GM12873 (cell line): Measurements from ENCODE around the gene PHGDH.

Experiments
- TF ChIP-seq, protein P1 (sequence below): IDR thresholded peaks from 2 replicates; pipeline ENCODE4 v1.5.1; 2012; ENCODE audit warnings: low read depth, mild to moderate bottlenecking, moderate library complexity, low read length, control low read depth; ENCODE audit not compliant: insufficient read depth; ENCODE audit errors: missing control alignments

PHGDH gene

DNA sequence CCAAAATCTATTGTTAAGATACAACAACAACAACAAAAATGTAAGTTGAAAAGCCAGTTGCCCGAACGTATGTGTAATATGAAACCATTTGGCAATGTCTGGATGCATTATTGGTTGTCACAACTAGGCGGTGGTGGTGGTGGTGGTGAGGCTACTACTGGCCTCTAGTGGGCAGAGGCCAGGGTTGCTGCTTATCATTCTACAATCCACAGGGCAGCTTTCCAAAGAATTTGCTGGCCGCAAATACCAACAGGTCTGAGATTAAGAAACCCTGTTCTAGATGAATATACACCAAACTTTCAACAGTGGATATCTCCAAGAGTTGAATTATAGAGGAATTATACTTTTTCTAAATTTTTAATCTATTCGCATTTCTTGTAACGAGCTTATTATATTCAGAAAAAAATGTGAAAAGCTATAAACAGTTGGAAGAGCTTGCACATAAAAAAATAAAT is 36.9 kb upstream of the PHGDH start:
- TF ChIP-seq, protein P1, sequence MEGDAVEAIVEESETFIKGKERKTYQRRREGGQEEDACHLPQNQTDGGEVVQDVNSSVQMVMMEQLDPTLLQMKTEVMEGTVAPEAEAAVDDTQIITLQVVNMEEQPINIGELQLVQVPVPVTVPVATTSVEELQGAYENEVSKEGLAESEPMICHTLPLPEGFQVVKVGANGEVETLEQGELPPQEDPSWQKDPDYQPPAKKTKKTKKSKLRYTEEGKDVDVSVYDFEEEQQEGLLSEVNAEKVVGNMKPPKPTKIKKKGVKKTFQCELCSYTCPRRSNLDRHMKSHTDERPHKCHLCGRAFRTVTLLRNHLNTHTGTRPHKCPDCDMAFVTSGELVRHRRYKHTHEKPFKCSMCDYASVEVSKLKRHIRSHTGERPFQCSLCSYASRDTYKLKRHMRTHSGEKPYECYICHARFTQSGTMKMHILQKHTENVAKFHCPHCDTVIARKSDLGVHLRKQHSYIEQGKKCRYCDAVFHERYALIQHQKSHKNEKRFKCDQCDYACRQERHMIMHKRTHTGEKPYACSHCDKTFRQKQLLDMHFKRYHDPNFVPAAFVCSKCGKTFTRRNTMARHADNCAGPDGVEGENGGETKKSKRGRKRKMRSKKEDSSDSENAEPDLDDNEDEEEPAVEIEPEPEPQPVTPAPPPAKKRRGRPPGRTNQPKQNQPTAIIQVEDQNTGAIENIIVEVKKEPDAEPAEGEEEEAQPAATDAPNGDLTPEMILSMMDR: no peak

DNA sequence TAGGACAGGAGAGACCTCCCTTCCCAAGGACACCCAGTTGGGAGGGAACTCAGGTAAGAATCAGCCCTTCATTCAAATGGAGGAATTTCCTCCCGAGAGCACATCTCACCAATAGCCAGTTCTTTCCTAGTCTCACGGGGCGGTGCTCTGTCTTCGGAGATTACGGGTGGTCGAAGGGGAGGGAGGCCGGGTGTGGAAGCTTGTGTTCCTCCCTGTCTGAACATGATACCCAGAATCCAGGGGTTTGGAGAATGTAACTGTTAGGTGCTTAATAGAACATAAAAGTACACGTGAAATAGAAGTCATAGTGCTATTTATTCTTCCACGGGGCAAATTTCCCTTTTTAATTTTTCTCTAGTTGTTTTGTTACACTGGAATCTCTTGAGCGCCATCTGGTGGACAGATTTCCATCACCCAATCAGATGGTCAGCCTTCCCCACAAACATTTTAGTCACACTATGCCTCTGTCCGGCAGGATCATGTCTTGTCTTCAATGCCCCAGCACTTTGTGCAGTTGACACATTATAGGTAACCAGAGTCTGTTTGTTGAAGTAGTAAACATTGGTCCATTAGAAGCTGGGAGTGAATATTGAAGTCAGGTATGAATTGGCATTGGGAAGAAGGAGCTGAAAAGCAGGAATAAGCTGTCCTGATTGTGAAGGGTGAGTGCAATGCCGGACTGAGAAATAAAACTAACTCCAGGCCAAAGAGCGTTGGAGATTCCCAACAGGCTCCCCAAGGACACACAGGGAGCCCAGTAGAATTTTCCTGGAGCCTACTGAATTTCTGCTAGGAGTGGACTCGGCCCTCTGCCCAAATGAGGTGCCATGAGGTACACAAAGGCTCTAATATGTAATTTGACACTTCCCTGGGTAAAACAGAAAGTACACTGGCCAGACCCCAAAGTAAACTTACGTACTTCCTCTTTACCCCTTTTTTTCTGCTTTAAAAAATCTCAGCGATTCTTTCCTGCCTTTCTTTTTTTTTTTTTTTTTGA is 36.1 kb upstream of the PHGDH start:
- TF ChIP-seq, protein P1: peak; percentile 72

DNA sequence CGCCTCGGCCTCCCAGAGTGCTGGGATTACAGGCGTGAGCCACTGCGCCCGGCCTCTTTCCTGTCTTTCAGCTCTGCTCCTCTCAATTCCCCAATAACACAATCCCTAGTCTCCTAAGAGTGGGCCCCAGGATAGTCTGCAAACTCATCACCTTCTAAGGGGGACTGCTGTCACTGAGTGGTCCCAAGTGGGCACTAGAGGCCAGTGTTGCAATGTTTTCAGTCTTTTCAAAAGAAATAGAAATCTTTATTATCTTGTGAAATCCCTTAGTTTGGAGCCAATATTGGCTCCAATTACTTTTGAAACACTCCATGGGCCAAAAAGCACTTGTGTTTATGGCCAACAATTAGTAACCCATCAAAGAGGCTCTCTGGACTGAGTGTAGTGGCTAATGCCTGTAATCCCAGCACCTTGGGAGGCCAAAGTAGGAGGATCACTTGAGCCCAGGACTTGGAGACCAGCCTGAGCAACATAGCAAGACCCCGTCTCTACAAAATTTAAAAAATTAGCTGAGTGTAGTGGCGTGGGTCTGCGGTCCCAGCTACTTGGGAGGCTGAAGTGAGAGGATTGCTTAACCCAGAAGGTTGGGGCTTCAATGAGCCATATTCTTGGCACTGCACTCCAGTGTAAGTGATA is 35.0 kb upstream of the PHGDH start:
- TF ChIP-seq, protein P1: no peak

DNA sequence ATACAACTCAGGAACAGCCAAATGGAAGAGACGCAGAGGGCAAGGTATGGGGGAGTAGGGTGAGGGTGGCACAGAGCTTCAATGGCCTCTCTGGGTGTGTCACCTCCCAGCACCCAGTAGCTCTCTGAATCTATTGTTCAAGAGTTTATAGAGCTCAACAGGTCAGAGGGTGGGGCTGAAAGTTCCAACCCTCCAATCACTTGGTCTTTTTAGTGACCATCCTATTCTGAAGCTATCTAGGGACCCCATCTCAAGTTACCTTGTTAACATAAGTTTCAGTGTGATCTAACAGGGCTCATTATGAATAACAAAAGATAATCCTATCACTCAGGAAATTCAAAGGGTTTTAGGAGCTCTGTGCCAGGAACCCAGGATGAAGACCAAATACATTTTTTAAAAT is 32.5 kb upstream of the PHGDH start:
- TF ChIP-seq, protein P1: no peak

DNA sequence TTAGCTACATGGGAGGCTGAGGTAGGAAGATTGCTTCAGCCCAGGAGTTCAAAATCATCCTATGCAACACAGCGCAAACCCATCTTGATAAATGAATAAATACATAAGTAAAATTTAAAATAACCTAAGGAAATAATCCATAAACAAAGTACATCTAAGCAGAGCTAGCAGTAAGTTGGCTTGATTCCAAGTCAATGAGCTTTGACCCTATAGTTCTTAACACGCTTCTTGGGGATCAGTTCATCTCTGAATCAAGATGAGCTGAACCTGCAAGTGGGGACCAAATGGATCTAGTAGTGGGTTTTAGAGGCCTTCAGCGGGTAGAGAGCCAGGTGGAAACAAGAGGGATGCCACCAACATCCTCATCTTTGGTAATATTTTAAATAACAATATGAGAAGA is 31.5 kb upstream of the PHGDH start:
- TF ChIP-seq, protein P1: no peak

DNA sequence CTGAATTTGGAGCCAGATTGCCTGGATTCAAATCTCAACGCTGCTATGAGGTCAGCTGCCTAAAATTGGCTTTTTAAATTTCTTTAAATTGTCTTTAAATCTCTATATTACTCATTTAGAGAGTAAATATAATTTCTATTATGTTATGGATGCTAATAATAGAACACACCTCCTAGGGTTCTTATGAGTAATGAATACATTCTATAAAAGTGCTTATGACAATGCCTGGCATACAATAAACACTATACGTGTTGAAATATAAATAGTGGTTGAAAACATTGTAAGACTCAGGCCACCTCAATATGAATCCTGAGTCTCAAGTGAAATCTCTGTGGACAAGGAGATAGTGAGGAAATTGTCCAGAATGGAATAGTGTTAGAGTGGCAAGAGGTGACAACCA is 31.0 kb upstream of the PHGDH start:
- TF ChIP-seq, protein P1: no peak

DNA sequence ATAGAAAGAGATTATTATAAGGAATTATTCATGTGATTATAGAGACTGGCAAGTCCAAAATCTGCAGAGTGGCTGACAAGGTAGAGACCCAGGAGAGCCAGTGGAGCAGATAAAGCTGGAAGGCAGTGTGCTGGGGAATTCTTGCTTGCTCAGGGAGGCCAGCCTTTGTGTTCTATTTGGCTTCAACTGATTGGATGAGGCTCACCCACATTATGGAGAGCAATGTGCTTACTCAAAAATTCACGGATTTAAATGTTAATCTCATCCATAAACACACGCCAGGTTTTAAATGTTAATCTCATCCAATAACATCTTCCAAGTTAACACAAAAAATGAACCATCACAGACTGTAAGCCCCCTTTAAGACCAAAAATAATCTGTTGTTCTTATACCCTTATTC is 30.2 kb upstream of the PHGDH start:
- TF ChIP-seq, protein P1: no peak
